Gastrocnemius medialis (tissue), 4 donors: ENCODE data around the gene MECR. TPM values are rescaled to one million over a fixed set of nuclear protein-coding genes. Genes with fewer than 3 reads are reported as not detected.

Experiments used
- ATAC-seq, 2 donors: fragments of 150-250 bp; one replicate each; pipeline ENCODE4 v1.9.1; 2016
- DNase-seq, 2 donors: peaks; one replicate each; pipeline ENCODE4 v3.0.0-alpha.2; 2019
- H3K27ac ChIP-seq, 4 donors: fragments of 200-600 bp; sonication (generic); 1 replicate in 1 of 4; 2 replicates in 3 of 4; pipeline ENCODE4 v1.5.1; 2016 to 2018; ENCODE audit warnings: mild to moderate bottlenecking in 2 of 4, moderate library complexity in 1 of 4
- H3K27me3 ChIP-seq, 3 donors: fragments of 200-600 bp; sonication (generic) in 2 of 3; 1 replicate in 1 of 3; 2 replicates in 2 of 3; pipeline versions ENCODE4 v1.5.1 to v1.6.0; 2016 to 2019; ENCODE audit warnings: mild to moderate bottlenecking in 1 of 3, moderate library complexity in 1 of 3
- H3K36me3 ChIP-seq, 2 donors: fragments of 200-600 bp; sonication (generic) in 1 of 2; one replicate each; pipeline ENCODE4 v1.5.1; 2017 to 2018
- H3K4me1 ChIP-seq, 2 donors: fragments of 200-600 bp; sonication (generic) in 1 of 2; one replicate each; pipeline ENCODE4 v1.5.1; 2016 to 2017; ENCODE audit warnings: mild to moderate bottlenecking in 2 of 2
- H3K4me3 ChIP-seq, 4 donors: fragments of 200-600 bp; sonication (generic) in 3 of 4; 1 replicate in 1 of 4; 2 replicates in 3 of 4; pipeline ENCODE4 v1.5.1; 2016 to 2019; ENCODE audit warnings: mild to moderate bottlenecking in 2 of 4
- H3K9me3 ChIP-seq, 3 donors: fragments of 200-600 bp; sonication (generic) in 2 of 3; 1 replicate in 1 of 3; 2 replicates in 2 of 3; pipeline ENCODE4 v1.5.1; 2016 to 2019
- CTCF ChIP-seq, 5 experiments: fragments of 450-650 bp in 3 of 5; fragments of 200-600 bp in 2 of 5; sonication (generic) in 2 of 5; IDR thresholded peaks in 4 of 5; conservative IDR thresholded peaks in 1 of 5; 1 replicate in 4 of 5; 2 replicates in 1 of 5; pipeline ENCODE4 v1.5.1; 2016 to 2019; ENCODE audit warnings: antibody characterized with exemption in 5 of 5, mild to moderate bottlenecking in 3 of 5, moderate library complexity in 3 of 5
- POLR2A ChIP-seq, 2 donors: fragments of 450-650 bp; IDR thresholded peaks; one replicate each; pipeline ENCODE4 v1.6.1; 2017; ENCODE audit warnings: antibody characterized with exemption in 2 of 2, mild to moderate bottlenecking in 2 of 2, moderate library complexity in 2 of 2
- in situ Hi-C, 4 donors: fragments of 200-750 bp; cut with MboI; loops; one replicate each; pipeline versions ENCODE4 v1.15.0 to v1.8.0; 2017; ENCODE audit warnings: low sequenced_read_pairs in 4 of 4
- intact Hi-C: fragments of 100-400 bp; cut with DNase I; formaldehyde crosslinking; loops from one replicate; pipeline ENCODE4 v1.15.1; 2023; ENCODE audit warnings: low total_unique reads
- total RNA-seq, 4 donors: library from RNA; depleted of rRNA; stranded (reverse); fragments of >200 nt; gene quantifications; one replicate each; pipeline versions ENCODE4 v1.1.0 to v1.2.3, GENCODE V29; 2016

Gene MECR
- total RNA-seq, 4 donors from 2014 or later: 21.9 to 29.8 (median 26.6) TPM

- Histone ChIP-seq H3K4me1 (peaks cover 7 to 10% of the 10 kb centered on the region in 2 donors), H3K27ac (no peak overlapping the region), H3K27me3 (no peaks in the 10 kb centered on the region), H3K9me3 (no peaks in the 10 kb centered on the region), H3K4me3 (no peak overlapping the region), H3K36me3 (no peaks in the 10 kb centered on the region)
- no peak for ATAC-seq
- intact Hi-C loops (no loop called here), in situ Hi-C loops (loop anchor here in 2 of 4 donors (25.0 kb wide), 2 partner anchors 1093 to 1418 kb away; no protein-coding TSS in a partner anchor)
- DNase-seq: no peak
- no peak for TF ChIP-seq POLR2A (IDR thresholded peaks at IDR 0.05)
- no peak for TF ChIP-seq CTCF (IDR thresholded peaks at IDR 0.05 in 4 of 5, conservative IDR thresholded peaks at IDR 0.05 in 1 of 5)
Observed at GRCh38 chr1:29269382-29269781, 38.6 kb upstream of the MECR start.

- H3K9me3 ChIP-seq: no peaks in the 10 kb centered on the region
- no peak for TF ChIP-seq POLR2A (IDR thresholded peaks at IDR 0.05)
- TF ChIP-seq CTCF (IDR thresholded peaks at IDR 0.05 in 4 of 5, conservative IDR thresholded peaks at IDR 0.05 in 1 of 5): no peak
- in situ Hi-C loops: loop anchor here in 2 of 4 donors (25.0 kb wide), 2 partner anchors 1095 to 1420 kb away; no protein-coding TSS in a partner anchor
- intact Hi-C loops: no loop called here
- no peak for DNase-seq
- ATAC-seq: no peak
- no peaks in the 10 kb centered on the region for H3K27me3 ChIP-seq
- H3K36me3 ChIP-seq: no peaks in the 10 kb centered on the region
- H3K27ac ChIP-seq: no peak overlapping the region
- H3K4me3 ChIP-seq: no peak overlapping the region
- H3K4me1 ChIP-seq: peaks cover 7 to 10% of the 10 kb centered on the region in 2 donors
Observed at GRCh38 chr1:29267321-29268070, 36.8 kb upstream of the MECR start.

- Histone ChIP-seq H3K27me3 (no peaks in the 10 kb centered on the region), H3K4me3 (no peak overlapping the region), H3K36me3 (no peaks in the 10 kb centered on the region), H3K9me3 (no peaks in the 10 kb centered on the region), H3K27ac (no peak overlapping the region), H3K4me1 (peaks cover 7 to 9% of the 10 kb centered on the region in 2 donors)
- no peak for TF ChIP-seq POLR2A (IDR thresholded peaks at IDR 0.05)
- no peak for TF ChIP-seq CTCF (IDR thresholded peaks at IDR 0.05 in 4 of 5, conservative IDR thresholded peaks at IDR 0.05 in 1 of 5)
- intact Hi-C loops: no loop called here
- DNase-seq: no peak
- in situ Hi-C loops: loop anchor here in 2 of 4 donors (25.0 kb wide), 2 partner anchors 1095 to 1420 kb away; no protein-coding TSS in a partner anchor
- no peak for ATAC-seq
Observed at GRCh38 chr1:29266912-29267311, 36.2 kb upstream of the MECR start.

GRCh38 chr1:29264773-29265389 lies 34.1 kb upstream of the MECR start:
- ATAC-seq (no peak), DNase-seq (no peak)
- Histone ChIP-seq H3K4me3 (no peak overlapping the region), H3K4me1 (no peaks in the 10 kb centered on the region), H3K9me3 (no peaks in the 10 kb centered on the region), H3K27me3 (no peaks in the 10 kb centered on the region), H3K27ac (no peak overlapping the region), H3K36me3 (no peaks in the 10 kb centered on the region)
- intact Hi-C loops (no loop called here), in situ Hi-C loops (loop anchor here in 2 of 4 donors (25.0 kb wide), 2 partner anchors 1097 to 1422 kb away; no protein-coding TSS in a partner anchor)
- TF ChIP-seq POLR2A (IDR thresholded peaks at IDR 0.05): no peak
- TF ChIP-seq CTCF (IDR thresholded peaks at IDR 0.05 in 4 of 5, conservative IDR thresholded peaks at IDR 0.05 in 1 of 5): no peak
